ENCODE data around the gene DNAJB14.

- TF ChIP-seq CTCF (IDR thresholded peaks at IDR 0.05; ENCODE audit: borderline replicate concordance, extremely low read depth, low read length, poor library complexity, severe bottlenecking): no peak
- no peak for TF ChIP-seq EZH2 (IDR thresholded peaks at IDR 0.05; ENCODE audit: borderline replicate concordance, low read depth, low read length, severe bottlenecking)
Observed at GRCh38 chr4:99966692-99967091, 20.3 kb upstream of the DNAJB14 start.
